Dendritic cell treated with granulocyte-macrophage colony-stimulating factor and Interleukin-4, amounts not matched to agents 40 ng/mL and 50 ng/mL, for 4 days (primary cell): ENCODE measurements around the gene TAS2R40.
"Not testable (repeated sequence)": the region's sequence is repeated elsewhere in the genome, so short reads cannot be mapped to it uniquely, and the experiment has no call there.

Source experiments
- H3K27ac Mint-ChIP-seq: one replicate; pipeline ENCODE4 v1.8.0; 2022; ENCODE audit warnings: mild to moderate bottlenecking, mixed read lengths
- H3K27me3 Mint-ChIP-seq: one replicate; pipeline ENCODE4 v1.8.0; 2022; ENCODE audit warnings: mild to moderate bottlenecking, mixed read lengths
- H3K36me3 Mint-ChIP-seq: one replicate; pipeline ENCODE4 v1.8.0; 2022; ENCODE audit warnings: low read depth, mixed read lengths
- H3K4me1 Mint-ChIP-seq: one replicate; pipeline ENCODE4 v1.8.0; 2022; ENCODE audit warnings: low read depth, mixed read lengths
- H3K4me3 Mint-ChIP-seq: one replicate; pipeline ENCODE4 v1.8.0; 2022; ENCODE audit warnings: mild to moderate bottlenecking, moderate library complexity, mixed read lengths
- H3K9me3 Mint-ChIP-seq: one replicate; pipeline ENCODE4 v1.8.0; 2022; ENCODE audit warnings: mixed read lengths
- intact Hi-C: fragments of 100-400 bp; cut with micrococcal nuclease; formaldehyde crosslinking; loops from one replicate; pipeline ENCODE4 v1.15.0; 2022

The TAS2R40 gene

DNA sequence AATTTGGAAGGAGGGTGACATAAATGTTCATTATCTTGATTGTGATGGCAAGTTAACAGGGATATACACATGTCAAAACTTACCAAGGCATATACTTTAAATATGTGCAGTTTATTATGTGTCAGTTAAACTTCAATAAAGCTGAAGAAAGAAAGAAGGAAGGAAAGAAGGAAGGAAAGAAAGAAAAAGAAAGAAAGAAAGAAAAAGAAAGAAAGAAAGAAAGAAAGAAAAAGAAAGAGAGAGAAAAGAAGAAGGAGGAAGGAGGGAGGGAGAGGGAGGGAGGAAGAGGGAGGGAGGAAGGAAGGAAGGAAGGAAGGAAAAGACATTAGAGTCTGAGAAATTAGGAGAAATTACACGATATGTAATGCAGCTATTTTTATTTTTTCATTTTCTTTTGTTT, 25.5 kb downstream of the TAS2R40 start:
- Mint-ChIP-seq H3K27me3 (no peaks in the 10 kb centered on the region), H3K27ac (peak overlapping the region; percentile 54), H3K4me3 (no peak overlapping the region), H3K36me3 (peaks cover 6% of the 10 kb centered on the region), H3K9me3 (no peaks in the 10 kb centered on the region), H3K4me1 (peaks cover 87% of the 10 kb centered on the region)
- intact Hi-C loops = no loop called here

DNA sequence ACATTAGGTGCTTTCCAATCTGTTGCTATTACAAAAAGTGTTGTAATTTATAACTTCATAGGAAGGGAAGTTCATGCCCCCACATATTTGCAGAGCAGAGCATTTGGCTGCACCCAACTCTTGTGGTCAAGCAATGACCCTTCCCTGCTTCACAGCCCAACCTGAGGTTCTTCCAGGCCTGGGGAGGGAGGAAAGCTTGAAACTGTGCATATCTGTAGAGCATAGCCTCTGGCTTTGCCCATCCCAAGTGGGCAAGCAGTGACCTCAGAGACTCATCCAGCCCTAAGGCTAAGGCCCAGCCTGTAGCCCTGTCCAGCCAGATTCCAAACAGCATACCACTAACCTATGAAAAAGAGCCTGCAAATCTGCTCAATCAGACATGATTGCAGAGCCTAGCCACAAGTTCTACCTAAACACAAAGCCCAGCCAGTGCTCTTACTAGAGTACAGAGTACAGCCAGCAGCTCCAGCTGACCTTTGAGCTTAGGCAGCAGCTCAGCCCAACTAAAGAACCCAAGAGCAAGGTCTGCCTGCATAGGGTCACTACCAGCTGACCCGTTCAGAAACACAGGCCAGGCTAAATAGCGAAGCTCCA, 27.0 kb downstream of the TAS2R40 start:
- Mint-ChIP-seq H3K4me1 (peaks cover 77% of the 10 kb centered on the region), H3K36me3 (peaks cover 6% of the 10 kb centered on the region), H3K4me3 (no peak overlapping the region), H3K27ac (peak overlapping the region; percentile 87), H3K27me3 (no peaks in the 10 kb centered on the region), H3K9me3 (peaks cover 6% of the 10 kb centered on the region)
- intact Hi-C loops = no loop called here

- H3K4me1 Mint-ChIP-seq = peaks cover 67% of the 10 kb centered on the region
- intact Hi-C loops = no loop called here
- H3K36me3 Mint-ChIP-seq = peaks cover 6% of the 10 kb centered on the region
- no peaks in the 10 kb centered on the region for H3K27me3 Mint-ChIP-seq
- H3K9me3 Mint-ChIP-seq = peaks cover 8% of the 10 kb centered on the region
- H3K4me3 Mint-ChIP-seq = no peak overlapping the region
- H3K27ac Mint-ChIP-seq = peak overlapping the region; percentile 66
Measured at GRCh38 chr7:143250199-143250598, 28.4 kb downstream of the TAS2R40 start.

DNA sequence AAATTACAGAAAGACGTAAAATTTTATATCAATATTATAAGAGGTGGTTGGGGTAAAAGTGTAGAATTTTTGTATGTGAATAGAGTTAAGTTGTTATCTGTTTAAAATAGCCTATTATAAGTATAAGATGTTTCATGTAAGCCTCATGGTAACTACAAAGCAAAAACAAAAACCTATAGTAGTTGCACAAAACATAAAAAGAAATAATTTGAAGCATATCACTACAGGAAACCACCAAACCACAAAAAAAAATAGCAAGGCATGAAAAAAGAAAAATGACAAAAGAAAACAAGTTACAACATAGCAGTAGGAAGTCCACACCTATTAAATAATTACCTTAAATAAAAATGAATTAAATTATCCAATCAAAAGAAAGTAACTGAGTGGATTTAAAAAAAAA, 29.0 kb downstream of the TAS2R40 start:
- Mint-ChIP-seq H3K4me3 (no peak overlapping the region), H3K36me3 (peaks cover 6% of the 10 kb centered on the region), H3K4me1 (peaks cover 66% of the 10 kb centered on the region), H3K27ac (no peak overlapping the region), H3K9me3 (peaks cover 8% of the 10 kb centered on the region), H3K27me3 (no peaks in the 10 kb centered on the region)
- intact Hi-C loops = no loop called here

GRCh38 chr7:143252006-143252405, 30.2 kb downstream of the TAS2R40 start:
- no peak overlapping the region for H3K27ac Mint-ChIP-seq
- no peaks in the 10 kb centered on the region for H3K27me3 Mint-ChIP-seq
- intact Hi-C loops = no loop called here
- H3K4me3 Mint-ChIP-seq = no peak overlapping the region
- peaks cover 60% of the 10 kb centered on the region for H3K4me1 Mint-ChIP-seq
- H3K36me3 Mint-ChIP-seq = peaks cover 6% of the 10 kb centered on the region
- H3K9me3 Mint-ChIP-seq = peaks cover 8% of the 10 kb centered on the region

DNA sequence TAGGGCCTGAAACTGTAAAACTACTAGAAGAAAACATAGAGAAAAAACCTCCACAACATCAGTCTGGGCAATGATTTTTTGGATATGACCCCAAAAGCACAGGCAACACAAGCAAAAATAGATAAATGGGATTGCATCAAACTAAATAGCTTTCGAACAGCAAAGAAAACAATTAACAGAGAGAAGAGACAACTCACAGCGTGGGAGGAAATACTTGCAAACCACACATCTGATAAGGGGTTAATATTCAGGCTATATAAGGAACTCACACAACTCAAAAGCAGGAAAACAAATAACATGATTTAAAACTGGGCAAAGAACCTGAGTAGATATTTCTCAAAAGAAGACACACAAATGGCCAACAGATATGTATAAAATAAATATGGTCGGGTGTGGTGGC, 33.7 kb downstream of the TAS2R40 start:
- Mint-ChIP-seq H3K9me3 (peaks cover 8% of the 10 kb centered on the region), H3K36me3 (no peaks in the 10 kb centered on the region), H3K4me3 (no peak overlapping the region), H3K27ac (peak overlapping the region; percentile 3), H3K4me1 (peaks cover 33% of the 10 kb centered on the region), H3K27me3 (no peaks in the 10 kb centered on the region)
- intact Hi-C loops = no loop called here

DNA sequence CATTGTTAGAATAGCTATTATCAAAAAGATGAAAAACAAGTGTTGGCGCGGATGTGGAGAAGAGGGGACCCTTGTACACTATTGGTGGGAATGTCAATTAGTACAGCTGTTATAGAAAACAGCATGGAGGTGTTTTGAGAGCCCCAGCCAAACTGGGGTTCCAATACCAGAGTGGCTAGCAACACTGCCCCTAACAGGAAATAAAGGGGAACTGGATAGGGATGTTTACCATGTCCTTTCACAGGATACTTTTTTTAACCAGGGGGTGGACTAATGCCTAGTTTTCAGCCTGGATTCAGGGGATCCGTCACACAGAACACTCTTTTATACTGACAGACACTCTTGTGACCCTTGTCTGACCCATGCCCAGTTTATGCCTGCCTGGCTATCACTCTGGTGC, 34.5 kb downstream of the TAS2R40 start:
- no peaks in the 10 kb centered on the region for H3K27me3 Mint-ChIP-seq
- H3K36me3 Mint-ChIP-seq = no peaks in the 10 kb centered on the region
- H3K4me1 Mint-ChIP-seq = peaks cover 27% of the 10 kb centered on the region
- H3K27ac Mint-ChIP-seq = no peak overlapping the region
- H3K4me3 Mint-ChIP-seq = no peak overlapping the region
- intact Hi-C loops = no loop called here
- H3K9me3 Mint-ChIP-seq = peaks cover 8% of the 10 kb centered on the region

DNA sequence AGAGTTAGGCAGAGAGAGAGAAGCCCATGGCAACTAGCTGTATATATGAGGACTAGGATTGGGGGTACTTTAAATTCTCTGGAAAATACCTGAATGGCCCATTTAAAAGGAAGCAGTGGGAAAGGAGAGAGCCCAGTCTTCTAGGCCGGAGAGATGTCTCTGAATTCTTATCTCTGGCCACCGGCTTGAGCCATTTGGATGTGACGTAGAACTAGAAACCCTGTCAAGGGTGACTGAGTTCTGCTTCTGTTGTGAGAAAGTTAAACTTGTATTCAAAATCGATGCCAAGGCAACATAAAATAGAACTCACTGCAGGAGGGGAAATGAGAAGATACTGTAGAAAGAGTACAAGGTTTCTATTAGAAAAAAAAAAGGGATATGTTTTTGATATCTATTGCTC, 35.1 kb downstream of the TAS2R40 start:
- no peaks in the 10 kb centered on the region for H3K27me3 Mint-ChIP-seq
- intact Hi-C loops = no loop called here
- peaks cover 25% of the 10 kb centered on the region for H3K4me1 Mint-ChIP-seq
- no peaks in the 10 kb centered on the region for H3K36me3 Mint-ChIP-seq
- H3K4me3 Mint-ChIP-seq = no peak overlapping the region
- peaks cover 8% of the 10 kb centered on the region for H3K9me3 Mint-ChIP-seq
- no peak overlapping the region for H3K27ac Mint-ChIP-seq

- H3K9me3 Mint-ChIP-seq = peaks cover 8% of the 10 kb centered on the region
- no peak overlapping the region for H3K27ac Mint-ChIP-seq
- intact Hi-C loops = no loop called here
- H3K4me1 Mint-ChIP-seq = peaks cover 21% of the 10 kb centered on the region
- H3K36me3 Mint-ChIP-seq = no peaks in the 10 kb centered on the region
- no peaks in the 10 kb centered on the region for H3K27me3 Mint-ChIP-seq
- H3K4me3 Mint-ChIP-seq = no peak overlapping the region
Measured at GRCh38 chr7:143257501-143257900, 35.7 kb downstream of the TAS2R40 start.

GRCh38 chr7:143258831-143259230, 37.0 kb downstream of the TAS2R40 start:
- H3K36me3 Mint-ChIP-seq = peaks cover 7% of the 10 kb centered on the region
- peaks cover 2% of the 10 kb centered on the region for H3K9me3 Mint-ChIP-seq
- H3K4me1 Mint-ChIP-seq = peaks cover 23% of the 10 kb centered on the region
- H3K4me3 Mint-ChIP-seq = no peak overlapping the region
- no peaks in the 10 kb centered on the region for H3K27me3 Mint-ChIP-seq
- H3K27ac Mint-ChIP-seq = no peak overlapping the region
- intact Hi-C loops = no loop called here

DNA sequence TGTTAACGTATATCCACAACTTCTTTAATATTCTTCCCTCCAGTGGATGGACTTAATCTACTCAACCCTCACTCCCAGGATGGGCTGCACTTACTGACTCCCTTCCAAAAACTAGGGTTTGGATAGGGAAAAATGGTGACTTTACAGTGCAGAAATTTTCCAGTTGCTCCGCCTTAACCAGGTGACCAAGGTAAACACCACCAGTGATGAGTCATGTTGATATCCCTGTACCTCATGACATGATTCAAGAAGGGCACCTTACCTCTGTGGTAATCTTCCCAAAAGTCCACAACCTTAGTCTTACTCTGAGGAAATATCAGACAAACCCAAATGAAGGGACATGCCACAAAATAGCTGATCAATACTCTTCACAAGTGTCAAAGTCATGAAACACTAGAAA, 37.9 kb downstream of the TAS2R40 start:
- Mint-ChIP-seq H3K27ac (no peak overlapping the region), H3K4me3 (no peak overlapping the region), H3K27me3 (no peaks in the 10 kb centered on the region), H3K36me3 (peaks cover 17% of the 10 kb centered on the region), H3K9me3 (no peaks in the 10 kb centered on the region), H3K4me1 (peaks cover 31% of the 10 kb centered on the region)
- intact Hi-C loops = no loop called here

- Mint-ChIP-seq H3K4me3 (no peak overlapping the region), H3K4me1 (peaks cover 29% of the 10 kb centered on the region), H3K27ac (no peak overlapping the region), H3K9me3 (no peaks in the 10 kb centered on the region), H3K36me3 (peaks cover 38% of the 10 kb centered on the region), H3K27me3 (no peaks in the 10 kb centered on the region)
- intact Hi-C loops = loop anchor here (2.0 kb wide), 1 partner anchor 21 kb away; no protein-coding TSS in a partner anchor
Measured at GRCh38 chr7:143261901-143262300, 40.1 kb downstream of the TAS2R40 start.

DNA sequence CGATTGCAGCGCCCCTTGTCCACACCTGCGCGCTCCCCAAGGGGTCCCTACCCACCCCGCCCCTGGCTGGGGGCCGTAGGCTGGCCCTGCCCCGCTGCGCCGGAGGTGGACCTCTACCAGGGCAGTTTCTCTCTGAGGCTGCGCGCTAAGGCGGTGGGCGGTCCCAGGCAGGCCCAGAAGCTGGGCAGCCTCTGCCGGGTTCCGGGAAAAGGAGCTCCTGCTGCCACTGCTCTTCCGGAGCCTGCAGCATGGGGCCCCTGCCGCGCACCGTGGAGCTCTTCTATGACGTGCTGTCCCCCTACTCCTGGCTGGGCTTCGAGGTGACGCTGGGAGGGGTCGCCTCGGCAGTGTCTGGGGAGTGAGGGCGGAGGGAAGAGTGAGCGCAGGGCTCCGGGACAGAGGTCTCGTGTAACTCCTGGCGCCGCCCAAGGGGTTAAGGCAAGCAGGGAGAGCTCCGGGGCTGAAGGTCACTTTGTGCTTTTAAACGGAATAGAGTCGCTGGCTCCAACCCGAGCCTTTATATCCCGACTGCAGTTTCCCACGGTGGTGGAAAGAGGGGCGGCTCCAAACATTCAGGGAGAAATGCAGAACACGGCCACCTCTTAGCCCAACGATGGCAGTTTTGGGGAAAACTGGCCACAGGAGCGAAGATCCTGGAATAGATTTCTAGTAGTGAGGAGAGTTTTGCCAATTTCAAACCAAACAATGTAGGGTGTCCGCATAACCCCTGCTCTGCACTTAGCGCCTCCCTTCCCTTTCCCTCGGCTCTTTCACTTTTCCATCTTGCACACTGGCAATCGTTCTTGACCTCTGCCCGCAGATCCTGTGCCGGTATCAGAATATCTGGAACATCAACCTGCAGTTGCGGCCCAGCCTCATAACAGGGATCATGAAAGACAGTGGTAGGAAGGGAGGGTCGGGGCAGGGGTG, 41.7 kb downstream of the TAS2R40 start, which contains the start of gene GSTK1:
Gene GSTK1, plus strand, starts transcription at position 176 of the 930 bp plus-strand sequence. Its CDS starts 73 bp downstream, at position 249.
- peaks cover 54% of the 10 kb centered on the region for H3K36me3 Mint-ChIP-seq
- peaks cover 36% of the 10 kb centered on the region for H3K4me1 Mint-ChIP-seq
- peak within 1 kb of the TSS; percentile 97 for H3K27ac Mint-ChIP-seq
- intact Hi-C loops = loop anchor here (1.0 to 2.0 kb wide), 2 partner anchors 23 to 41 kb away; partner anchors contain the start of gene TAS2R40
- H3K27me3 Mint-ChIP-seq = no peaks in the 10 kb centered on the region
- H3K9me3 Mint-ChIP-seq = no peaks in the 10 kb centered on the region
- peak within 1 kb of the TSS; percentile 92 for H3K4me3 Mint-ChIP-seq

DNA sequence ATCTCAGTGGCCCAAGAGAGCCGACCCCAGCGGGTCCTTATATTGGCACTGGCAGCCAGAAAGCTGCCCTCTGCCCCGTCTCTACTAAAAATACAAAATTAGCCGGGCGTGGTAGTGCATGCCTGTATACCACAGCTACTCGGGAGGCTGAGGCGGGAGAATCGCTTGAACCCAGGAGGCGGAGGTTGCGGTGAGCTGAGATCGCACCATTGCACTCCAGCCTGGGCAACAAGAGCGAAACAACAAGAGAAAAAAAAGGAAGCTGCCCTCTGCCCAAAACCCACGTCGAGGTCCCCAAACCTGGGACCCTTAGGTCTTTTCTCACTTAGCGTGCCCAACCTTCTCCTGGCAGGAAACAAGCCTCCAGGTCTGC, 42.3 kb downstream of the TAS2R40 start:
- peak overlapping the region; percentile 97 for H3K27ac Mint-ChIP-seq
- H3K27me3 Mint-ChIP-seq, H3K9me3 Mint-ChIP-seq, intact Hi-C loops: not testable (repeated sequence)
- H3K4me1 Mint-ChIP-seq = peaks cover 39% of the 10 kb centered on the region
- H3K4me3 Mint-ChIP-seq = peak overlapping the region; percentile 92
- peaks cover 61% of the 10 kb centered on the region for H3K36me3 Mint-ChIP-seq
